Limb (tissue), 2 donors: Measurements from ENCODE around the gene NELL1.
"Not testable (repeated sequence)": the region's sequence is repeated elsewhere in the genome, so short reads cannot be mapped to it uniquely, and the experiment has no call there.

Experiments
- DNase-seq, 2 donors: peaks; one replicate each; pipeline ENCODE4 v3.0.0-alpha.2; 2016; ENCODE audit errors: extremely low spot score in 2 of 2

The NELL1 gene

GRCh38 chr11:21190181-21190580, 520.8 kb downstream of the NELL1 start:
- no peak for DNase-seq

GRCh38 chr11:21195995-21196394, 526.6 kb downstream of the NELL1 start:
- DNase-seq = no peak

- no peak for DNase-seq
Observed at GRCh38 chr11:21198498-21198897, 529.1 kb downstream of the NELL1 start.

- no peak for DNase-seq
Observed at GRCh38 chr11:21205205-21205604, 535.8 kb downstream of the NELL1 start.

GRCh38 chr11:21225860-21226259, 556.5 kb downstream of the NELL1 start:
- DNase-seq = no peak

- no peak for DNase-seq
Observed at GRCh38 chr11:21229224-21229623, 559.8 kb downstream of the NELL1 start.

GRCh38 chr11:21250196-21250595, 580.8 kb downstream of the NELL1 start:
- no peak for DNase-seq

GRCh38 chr11:21254055-21254454, 584.7 kb downstream of the NELL1 start:
- no peak for DNase-seq

GRCh38 chr11:21254790-21255189, 585.4 kb downstream of the NELL1 start:
- no peak for DNase-seq

GRCh38 chr11:21257461-21257860, 588.1 kb downstream of the NELL1 start:
- no peak for DNase-seq

GRCh38 chr11:21258414-21258813, 589.0 kb downstream of the NELL1 start:
- DNase-seq = no peak

GRCh38 chr11:21260101-21260500, 590.7 kb downstream of the NELL1 start:
- DNase-seq = no peak

GRCh38 chr11:21262992-21263391, 593.6 kb downstream of the NELL1 start:
- no peak for DNase-seq

GRCh38 chr11:21264125-21264524, 594.7 kb downstream of the NELL1 start:
- no peak for DNase-seq

- DNase-seq = no peak
Observed at GRCh38 chr11:21268036-21268435, 598.6 kb downstream of the NELL1 start.

- DNase-seq = not testable (repeated sequence)
Observed at GRCh38 chr11:21272139-21272538, 602.8 kb downstream of the NELL1 start.

GRCh38 chr11:21278840-21279239, 609.5 kb downstream of the NELL1 start:
- DNase-seq = no peak

- no peak for DNase-seq
Observed at GRCh38 chr11:21285104-21285503, 615.7 kb downstream of the NELL1 start.

- no peak for DNase-seq
Observed at GRCh38 chr11:21289686-21290085, 620.3 kb downstream of the NELL1 start.

GRCh38 chr11:21295508-21295907, 626.1 kb downstream of the NELL1 start:
- no peak for DNase-seq

GRCh38 chr11:21301981-21302380, 632.6 kb downstream of the NELL1 start:
- DNase-seq = no peak

GRCh38 chr11:21306739-21307358, 637.5 kb downstream of the NELL1 start:
- no peak for DNase-seq

- DNase-seq = no peak
Observed at GRCh38 chr11:21307874-21308273, 638.5 kb downstream of the NELL1 start.

- DNase-seq = no peak
Observed at GRCh38 chr11:21316591-21316990, 647.2 kb downstream of the NELL1 start.
